ENCODE measurements around the gene PAAF1.

DNA sequence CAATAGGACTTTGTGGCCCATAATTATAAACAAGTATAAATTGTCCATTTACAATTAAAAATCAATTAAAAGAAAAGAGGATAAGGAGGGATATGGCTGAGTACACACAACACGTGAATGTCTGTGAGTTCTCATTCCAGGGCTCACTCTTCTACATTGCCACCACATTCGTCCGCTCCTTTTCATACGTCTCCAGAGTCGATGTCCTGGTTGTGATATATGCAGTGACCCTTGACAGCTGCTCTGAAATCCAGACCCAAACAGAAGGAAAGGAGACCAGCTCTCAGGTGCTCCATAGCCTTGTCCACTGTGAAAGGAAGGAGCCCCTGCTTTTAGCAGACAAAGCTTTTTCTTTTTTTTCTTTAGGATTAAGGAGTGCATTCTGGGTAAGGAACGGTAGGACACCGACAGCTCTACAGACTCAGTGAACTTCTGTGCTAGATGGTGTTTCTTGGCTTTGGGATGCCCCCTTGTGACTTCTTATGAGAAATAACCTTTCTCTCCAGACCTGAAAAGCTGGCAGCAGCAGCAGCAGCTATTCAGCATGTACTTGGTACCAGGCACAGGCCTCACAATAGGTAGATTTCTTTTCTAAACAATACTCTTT is 54.3 kb downstream of the PAAF1 start:
- TF ChIP-seq, protein P1, sequence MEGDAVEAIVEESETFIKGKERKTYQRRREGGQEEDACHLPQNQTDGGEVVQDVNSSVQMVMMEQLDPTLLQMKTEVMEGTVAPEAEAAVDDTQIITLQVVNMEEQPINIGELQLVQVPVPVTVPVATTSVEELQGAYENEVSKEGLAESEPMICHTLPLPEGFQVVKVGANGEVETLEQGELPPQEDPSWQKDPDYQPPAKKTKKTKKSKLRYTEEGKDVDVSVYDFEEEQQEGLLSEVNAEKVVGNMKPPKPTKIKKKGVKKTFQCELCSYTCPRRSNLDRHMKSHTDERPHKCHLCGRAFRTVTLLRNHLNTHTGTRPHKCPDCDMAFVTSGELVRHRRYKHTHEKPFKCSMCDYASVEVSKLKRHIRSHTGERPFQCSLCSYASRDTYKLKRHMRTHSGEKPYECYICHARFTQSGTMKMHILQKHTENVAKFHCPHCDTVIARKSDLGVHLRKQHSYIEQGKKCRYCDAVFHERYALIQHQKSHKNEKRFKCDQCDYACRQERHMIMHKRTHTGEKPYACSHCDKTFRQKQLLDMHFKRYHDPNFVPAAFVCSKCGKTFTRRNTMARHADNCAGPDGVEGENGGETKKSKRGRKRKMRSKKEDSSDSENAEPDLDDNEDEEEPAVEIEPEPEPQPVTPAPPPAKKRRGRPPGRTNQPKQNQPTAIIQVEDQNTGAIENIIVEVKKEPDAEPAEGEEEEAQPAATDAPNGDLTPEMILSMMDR (conservative IDR thresholded peaks at IDR 0.05; ENCODE audit: low read depth, low read length): peak; percentile 76
- no peak for TF ChIP-seq EZH2 (IDR thresholded peaks at IDR 0.05; ENCODE audit: low read length, unreplicated experiment)
